ENCODE results near the gene RAB37.

The RAB37 gene

GRCh38 chr17:74744714-74745547, 7.9 kb downstream of the RAB37 start:
- TF ChIP-seq CTCF (IDR thresholded peaks at IDR 0.05; ENCODE audit: low read depth, low read length) (peak; percentile 98), MAX (IDR thresholded peaks at IDR 0.05; ENCODE audit: low read depth, low read length) (peak; percentile 12; the same call in 1 of the 2 replicates), POLR2A (IDR thresholded peaks at IDR 0.05; ENCODE audit: extremely low read depth, insufficient read length) (no peak), MYC (IDR thresholded peaks at IDR 0.05; ENCODE audit: low read depth, low read length) (no peak)
- peak; percentile 69 for DNase-seq (ENCODE audit: low read depth)
- no peak overlapping the region for H3K4me3 ChIP-seq (ENCODE audit: low read depth, low read length)

- no peak overlapping the region for H3K4me3 ChIP-seq (ENCODE audit: low read depth, low read length)
- no peak for TF ChIP-seq CTCF (IDR thresholded peaks at IDR 0.05; ENCODE audit: low read depth, low read length)
- no peak for DNase-seq (ENCODE audit: low read depth)
Observed at GRCh38 chr17:74745548-74746177, 8.6 kb downstream of the RAB37 start.

GRCh38 chr17:74746376-74746775, 9.3 kb downstream of the RAB37 start:
- TF ChIP-seq POLR2A (IDR thresholded peaks at IDR 0.05; ENCODE audit: extremely low read depth, insufficient read length) (no peak), MAX (IDR thresholded peaks at IDR 0.05; ENCODE audit: low read depth, low read length) (no peak), CTCF (IDR thresholded peaks at IDR 0.05; ENCODE audit: low read depth, low read length) (no peak), MYC (IDR thresholded peaks at IDR 0.05; ENCODE audit: low read depth, low read length) (no peak)
- no peak overlapping the region for H3K4me3 ChIP-seq (ENCODE audit: low read depth, low read length)
- DNase-seq (ENCODE audit: low read depth), result no peak

- DNase-seq (ENCODE audit: low read depth), result peak; percentile 71
- TF ChIP-seq MAX (IDR thresholded peaks at IDR 0.05; ENCODE audit: low read depth, low read length) (0 out of 2 replicates have a peak, but pooled peaks have one; percentile 15), MYC (IDR thresholded peaks at IDR 0.05; ENCODE audit: low read depth, low read length) (peak; percentile 32; the same call in 1 of the 2 replicates), CTCF (IDR thresholded peaks at IDR 0.05; ENCODE audit: low read depth, low read length) (no peak)
- H3K4me3 ChIP-seq (ENCODE audit: low read depth, low read length), result no peak overlapping the region
Observed at GRCh38 chr17:74746922-74747321, 9.9 kb downstream of the RAB37 start.

- peak overlapping the region; percentile 11 for H3K4me3 ChIP-seq (ENCODE audit: low read depth, low read length)
- TF ChIP-seq MAX (IDR thresholded peaks at IDR 0.05; ENCODE audit: low read depth, low read length) (no peak), CTCF (IDR thresholded peaks at IDR 0.05; ENCODE audit: low read depth, low read length) (no peak), MYC (IDR thresholded peaks at IDR 0.05; ENCODE audit: low read depth, low read length) (no peak), POLR2A (IDR thresholded peaks at IDR 0.05; ENCODE audit: extremely low read depth, insufficient read length) (no peak)
- DNase-seq (ENCODE audit: low read depth), result no peak
Observed at GRCh38 chr17:74748279-74748528, 11.1 kb downstream of the RAB37 start.

Data from NB4 (cell line).